Caco-2 (cell line): ENCODE results near the gene TRMT2A. TPM values are rescaled to one million over a fixed set of nuclear protein-coding genes. Genes with fewer than 3 reads are reported as not detected.

Source experiments
- BruUV-seq: library from RNA; stranded (reverse); fragments of 400-500 nt; replicated peaks from 2 replicates; lab custom pipeline; 2021; lab: Mats Ljungman, UMichigan
- CTCF ChIA-PET: fragments of 300-600 bp; sonication (Branson Sonifier 250); formaldehyde crosslinking; loops from one replicate; lab custom pipeline; 2022; ENCODE audit warnings: antibody characterized with exemption; lab: Charles Lee
- POLR2A ChIA-PET: fragments of 300-600 bp; sonication (Branson Sonifier 250); formaldehyde crosslinking; loops from one replicate; lab custom pipeline; 2022; ENCODE audit warnings: antibody characterized with exemption; lab: Charles Lee
- DNase-seq, 2 experiments: peaks; one replicate each; pipeline versions ENCODE4 v3.0.0 to v3.0.0-alpha.2; 2020 to 2022
- H3K27me3 ChIP-seq: replicated peaks from 2 replicates; pipeline ENCODE4 v1.6.0; 2011; ENCODE audit warnings: low read length; ENCODE audit not compliant: control insufficient read depth, insufficient read depth
- H3K36me3 ChIP-seq: 2 replicates; pipeline ENCODE4 v1.5.1; 2011; ENCODE audit warnings: low read length; ENCODE audit not compliant: control insufficient read depth, insufficient read depth
- H3K4me1 ChIP-seq: fragments of 250-450 bp; sonication (Bioruptor Pico); 2 replicates; pipeline ENCODE4 v1.5.1; 2020; ENCODE audit warnings: mild to moderate bottlenecking
- H3K4me3 ChIP-seq: 2 replicates; pipeline ENCODE4 v1.5.1; 2011; ENCODE audit warnings: low read depth, mild to moderate bottlenecking, control low read depth, low read length
- H3K9me3 ChIP-seq: fragments of 250-450 bp; sonication (Bioruptor Pico); 2 replicates; pipeline ENCODE4 v1.5.1; 2020; ENCODE audit warnings: mild to moderate bottlenecking, moderate library complexity
- H3K27ac Mint-ChIP-seq: one replicate; pipeline ENCODE4 v1.8.0; 2022; ENCODE audit warnings: mixed read lengths; ENCODE audit not compliant: unreplicated experiment
- H3K27me3 Mint-ChIP-seq: one replicate; pipeline ENCODE4 v1.8.0; 2022; ENCODE audit warnings: mixed read lengths; ENCODE audit not compliant: insufficient read depth, unreplicated experiment
- H3K36me3 Mint-ChIP-seq: one replicate; pipeline ENCODE4 v1.8.0; 2022; ENCODE audit warnings: mild to moderate bottlenecking, mixed read lengths; ENCODE audit not compliant: insufficient read depth, unreplicated experiment
- H3K4me1 Mint-ChIP-seq: one replicate; pipeline ENCODE4 v1.8.0; 2022; ENCODE audit warnings: low read depth, mixed read lengths; ENCODE audit not compliant: unreplicated experiment
- H3K4me3 Mint-ChIP-seq: one replicate; pipeline ENCODE4 v1.8.0; 2022; ENCODE audit warnings: mild to moderate bottlenecking, moderate library complexity, mixed read lengths; ENCODE audit not compliant: unreplicated experiment
- H3K9me3 Mint-ChIP-seq: one replicate; pipeline ENCODE4 v1.8.0; 2022; ENCODE audit warnings: mixed read lengths; ENCODE audit not compliant: unreplicated experiment
- intact Hi-C: fragments of 100-400 bp; cut with micrococcal nuclease; formaldehyde crosslinking; loops from one replicate; pipeline ENCODE4 v1.10.0; 2022; ENCODE audit not compliant: unreplicated experiment
- total RNA-seq: library from RNA; stranded (reverse); gene quantifications from 2 replicates; pipeline ENCODE4 v1.2.3, GENCODE V29; 2022
- TF ChIP-seq, protein P1 (sequence below), 2 experiments: fragments of 200-600 bp in 1 of 2; IDR thresholded peaks; 1 replicate in 1 of 2; 2 replicates in 1 of 2; pipeline versions ENCODE4 v1.5.1 to v1.8.0; 2011 to 2022; ENCODE audit warnings: antibody characterized with exemption in 1 of 2, control low read depth in 1 of 2, inconsistent platforms in 1 of 2, low read depth in 1 of 2, low read length in 1 of 2, mild to moderate bottlenecking in 1 of 2, moderate library complexity in 1 of 2; ENCODE audit not compliant: insufficient read depth in 1 of 2, severe bottlenecking in 1 of 2, unreplicated experiment in 1 of 2

The TRMT2A gene
- total RNA-seq, 1 experiment from 2014 or later: 41.1 TPM

DNA sequence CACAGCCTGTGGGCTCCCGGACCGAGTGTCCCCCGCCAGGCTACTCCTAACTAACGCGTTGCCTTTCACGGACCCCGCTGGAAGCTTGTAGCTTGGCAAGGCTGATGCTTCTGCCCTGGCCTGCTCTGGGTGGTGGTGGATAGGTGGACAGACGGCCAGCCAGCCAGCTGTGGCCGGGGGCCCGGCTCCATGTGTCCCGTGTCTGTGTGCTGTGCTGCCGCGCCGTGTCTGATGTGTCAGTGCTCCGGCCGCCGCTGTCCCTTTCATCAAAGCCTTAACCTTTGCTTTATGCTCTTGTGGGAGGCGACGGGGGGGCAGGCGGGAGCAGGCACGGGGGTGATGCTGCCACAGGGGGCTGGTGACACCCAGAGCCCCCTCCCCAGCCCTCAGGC lies 28.8 kb upstream of the TRMT2A start:
- no peaks in the 10 kb centered on the region for H3K4me1 ChIP-seq
- TF ChIP-seq, protein P1, sequence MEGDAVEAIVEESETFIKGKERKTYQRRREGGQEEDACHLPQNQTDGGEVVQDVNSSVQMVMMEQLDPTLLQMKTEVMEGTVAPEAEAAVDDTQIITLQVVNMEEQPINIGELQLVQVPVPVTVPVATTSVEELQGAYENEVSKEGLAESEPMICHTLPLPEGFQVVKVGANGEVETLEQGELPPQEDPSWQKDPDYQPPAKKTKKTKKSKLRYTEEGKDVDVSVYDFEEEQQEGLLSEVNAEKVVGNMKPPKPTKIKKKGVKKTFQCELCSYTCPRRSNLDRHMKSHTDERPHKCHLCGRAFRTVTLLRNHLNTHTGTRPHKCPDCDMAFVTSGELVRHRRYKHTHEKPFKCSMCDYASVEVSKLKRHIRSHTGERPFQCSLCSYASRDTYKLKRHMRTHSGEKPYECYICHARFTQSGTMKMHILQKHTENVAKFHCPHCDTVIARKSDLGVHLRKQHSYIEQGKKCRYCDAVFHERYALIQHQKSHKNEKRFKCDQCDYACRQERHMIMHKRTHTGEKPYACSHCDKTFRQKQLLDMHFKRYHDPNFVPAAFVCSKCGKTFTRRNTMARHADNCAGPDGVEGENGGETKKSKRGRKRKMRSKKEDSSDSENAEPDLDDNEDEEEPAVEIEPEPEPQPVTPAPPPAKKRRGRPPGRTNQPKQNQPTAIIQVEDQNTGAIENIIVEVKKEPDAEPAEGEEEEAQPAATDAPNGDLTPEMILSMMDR (IDR thresholded peaks at IDR 0.05; ENCODE audit: insufficient read depth in 1 of 2, low read depth in 1 of 2, low read length in 1 of 2, severe bottlenecking in 1 of 2, unreplicated experiment in 1 of 2): no peak
- no peak for DNase-seq
- Mint-ChIP-seq H3K9me3 (no peaks in the 10 kb centered on the region), H3K27ac (no peak overlapping the region), H3K4me3 (no peak overlapping the region), H3K4me1 (no peaks in the 10 kb centered on the region), H3K36me3 (no peaks in the 10 kb centered on the region), H3K27me3 (no peaks in the 10 kb centered on the region)
- no peaks in the 10 kb centered on the region for H3K27me3 ChIP-seq
- no peak overlapping the region for H3K4me3 ChIP-seq
- no peaks in the 10 kb centered on the region for H3K9me3 ChIP-seq
- intact Hi-C loops: no loop called here
- ChIA-PET POLR2A (no interaction called here), CTCF (no interaction called here)
- no peaks in the 10 kb centered on the region for H3K36me3 ChIP-seq
- no TSS peak for BruUV-seq

- Mint-ChIP-seq H3K36me3 (no peaks in the 10 kb centered on the region), H3K27me3 (no peaks in the 10 kb centered on the region), H3K4me3 (no peak overlapping the region), H3K9me3 (no peaks in the 10 kb centered on the region), H3K27ac (no peak overlapping the region), H3K4me1 (no peaks in the 10 kb centered on the region)
- no peak overlapping the region for H3K4me3 ChIP-seq
- no peaks in the 10 kb centered on the region for H3K36me3 ChIP-seq
- H3K9me3 ChIP-seq: no peaks in the 10 kb centered on the region
- intact Hi-C loops: no loop called here
- H3K4me1 ChIP-seq: no peaks in the 10 kb centered on the region
- no TSS peak for BruUV-seq
- DNase-seq: no peak
- CTCF ChIA-PET: no interaction called here
- POLR2A ChIA-PET: no interaction called here
- TF ChIP-seq, protein P1 (IDR thresholded peaks at IDR 0.05; ENCODE audit: insufficient read depth in 1 of 2, low read depth in 1 of 2, low read length in 1 of 2, severe bottlenecking in 1 of 2, unreplicated experiment in 1 of 2): no peak
- H3K27me3 ChIP-seq: no peaks in the 10 kb centered on the region
These were observed 28.3 kb upstream of the TRMT2A start for GRCh38 chr22:20145206-20145831.

DNA sequence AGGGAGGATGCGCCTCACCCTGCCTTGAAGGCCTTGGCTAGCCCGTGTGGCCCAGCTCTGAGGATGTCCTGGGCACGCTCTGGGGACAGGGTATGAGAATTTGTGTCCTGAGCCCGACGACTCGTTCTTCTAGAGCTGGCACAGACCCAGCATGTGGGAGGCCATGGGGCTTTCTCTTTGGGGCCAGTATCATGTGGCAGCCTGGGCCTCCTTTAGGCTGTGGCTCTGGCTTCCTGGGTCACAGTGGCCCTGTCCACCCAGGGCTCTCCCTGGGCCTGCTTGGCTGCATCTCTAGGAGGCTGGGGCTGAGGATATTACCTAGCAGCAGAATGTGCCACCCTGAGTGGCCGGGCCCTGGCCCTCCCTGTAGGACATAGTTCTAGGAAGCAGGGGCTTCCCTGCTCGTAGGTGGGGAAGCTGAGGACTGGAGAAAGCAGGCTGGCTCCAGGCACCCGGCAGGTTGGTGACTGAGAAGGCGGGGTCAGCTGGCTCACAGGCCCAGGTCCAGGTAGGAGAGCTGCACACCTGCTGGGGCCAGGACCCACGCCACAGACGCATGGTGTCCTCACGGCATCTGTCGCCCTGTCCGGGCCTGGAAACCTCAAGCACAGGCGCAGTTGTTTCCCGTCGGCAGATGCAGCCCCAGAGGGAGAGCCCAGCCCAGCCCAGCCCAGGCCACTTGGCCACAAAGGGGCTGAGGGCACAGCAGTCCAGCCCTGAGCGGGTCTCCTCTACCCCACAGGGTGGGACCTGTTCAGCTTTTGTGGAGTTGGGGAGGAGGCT lies 27.0 kb upstream of the TRMT2A start:
- DNase-seq: no peak
- Mint-ChIP-seq H3K27ac (no peak overlapping the region), H3K4me3 (no peak overlapping the region), H3K9me3 (no peaks in the 10 kb centered on the region), H3K27me3 (no peaks in the 10 kb centered on the region), H3K4me1 (no peaks in the 10 kb centered on the region), H3K36me3 (no peaks in the 10 kb centered on the region)
- intact Hi-C loops: no loop called here
- CTCF ChIA-PET: no interaction called here
- Histone ChIP-seq H3K9me3 (no peaks in the 10 kb centered on the region), H3K27me3 (no peaks in the 10 kb centered on the region), H3K36me3 (no peaks in the 10 kb centered on the region), H3K4me3 (no peak overlapping the region), H3K4me1 (no peaks in the 10 kb centered on the region)
- POLR2A ChIA-PET: no interaction called here
- no TSS peak for BruUV-seq
- TF ChIP-seq, protein P1 (IDR thresholded peaks at IDR 0.05; ENCODE audit: insufficient read depth in 1 of 2, low read depth in 1 of 2, low read length in 1 of 2, severe bottlenecking in 1 of 2, unreplicated experiment in 1 of 2): no peak
